Left lung (tissue), 10 donors: ENCODE results near the gene DNM1. TPM values are rescaled to one million over a fixed set of nuclear protein-coding genes. Genes with fewer than 3 reads are reported as not detected.

Source experiments
- ATAC-seq: fragments of 200-7000 bp; cut with Tn5 transposase; one replicate; pipeline ENCODE4 v1.9.1; 2020; ENCODE audit warnings: moderate library complexity
- DNase-seq, 4 donors: peaks; one replicate each; pipeline ENCODE4 v3.0.0-alpha.2; 2013 to 2020
- H3K27ac ChIP-seq, 2 donors: fragments of 200-600 bp; sonication (generic) in 1 of 2; one replicate each; pipeline versions ENCODE4 v1.5.0 to v1.8.0; 2020 to 2021
- H3K27me3 ChIP-seq, 2 donors: fragments of 200-600 bp; sonication (generic) in 1 of 2; one replicate each; pipeline versions ENCODE4 v1.5.0 to v1.8.0; 2020 to 2021
- H3K36me3 ChIP-seq, 2 donors: fragments of 200-600 bp; sonication (generic) in 1 of 2; one replicate each; pipeline versions ENCODE4 v1.5.0 to v1.8.0; 2020 to 2021
- H3K4me1 ChIP-seq, 2 donors: fragments of 200-600 bp; one replicate each; pipeline ENCODE4 v1.8.0; 2021
- H3K4me3 ChIP-seq, 2 donors: fragments of 200-600 bp; sonication (generic) in 1 of 2; one replicate each; pipeline versions ENCODE4 v1.5.0 to v1.8.0; 2020 to 2021; ENCODE audit warnings: mild to moderate bottlenecking in 1 of 2
- H3K9me3 ChIP-seq, 2 donors: fragments of 200-600 bp; sonication (generic) in 1 of 2; one replicate each; pipeline versions ENCODE4 v1.5.0 to v1.8.0; 2020 to 2021
- CTCF ChIP-seq, 2 donors: fragments of 200-600 bp; sonication (generic) in 1 of 2; IDR thresholded peaks; one replicate each; pipeline versions ENCODE4 v1.5.0 to v1.8.0; 2021; ENCODE audit warnings: antibody characterized with exemption in 2 of 2
- intact Hi-C, 2 donors: fragments of 100-400 bp; cut with DNase I; formaldehyde crosslinking; loops; one replicate each; pipeline versions ENCODE4 v1.11.2 to v1.14.2; 2022
- polyA plus RNA-seq, 6 donors: library from polyadenylated mRNA; unstranded; fragments of 120-200 nt; gene quantifications; one replicate each; pipeline ENCODE4 v1.2.1, GENCODE V29; 2013; ENCODE audit not compliant: insufficient read length in 6 of 6
- total RNA-seq, 2 donors: library from RNA; stranded (reverse); fragmentation: NEBNext Ultra II Directional; extraction: Animal tissue kit (Norgen Biotek cat#: 25700); gene quantifications; one replicate each; pipeline ENCODE4 v1.2.1, GENCODE V29; 2021
- donor health status: DM: no; HTN: yes; CAD: no.
- donor health status: DM: no; HTN: no; CAD: no.

Gene DNM1
- total and polyA plus RNA-seq, 8 donors = 9.0 to 90.0 (median 62.2) TPM

- ATAC-seq = peak; percentile 97
These were observed 43.2 kb upstream of the DNM1 start, which contains the start of gene BBLN for GRCh38 chr9:128159784-128160602. TSS of gene BBLN (plus strand) at chr9:128160265. CDS start at chr9:128160408, 143 bp downstream.

GRCh38 chr9:128160603-128160987, 42.6 kb upstream of the DNM1 start:
- peak overlapping the region; percentile 71 to 88 for H3K4me3 ChIP-seq
- no peak for TF ChIP-seq CTCF (IDR thresholded peaks at IDR 0.05)
- H3K4me1 ChIP-seq = peaks cover 0 to 23% of the 10 kb centered on the region in 2 donors
- peak; percentile 4 for ATAC-seq
- H3K27ac ChIP-seq = peak overlapping the region in 1 of 2 donors; percentile 78
- DNase-seq = no peak
- intact Hi-C loops = no loop called here
- H3K27me3 ChIP-seq = no peaks in the 10 kb centered on the region
- H3K36me3 ChIP-seq = peaks cover 0 to 36% of the 10 kb centered on the region in 2 donors
- H3K9me3 ChIP-seq = no peaks in the 10 kb centered on the region

More at GRCh38 chr9:128159784-128160602, 43.2 kb upstream of the DNM1 start, which contains the start of gene BBLN:
- Histone ChIP-seq H3K4me1 (peaks cover 0 to 23% of the 10 kb centered on the region in 2 donors), H3K9me3 (no peaks in the 10 kb centered on the region), H3K4me3 (peak within 1 kb of the TSS; percentile 71 to 88), H3K27me3 (no peaks in the 10 kb centered on the region), H3K27ac (peak within 1 kb of the TSS; percentile 70 to 78), H3K36me3 (peaks cover 0 to 30% of the 10 kb centered on the region in 2 donors)
- intact Hi-C loops = no loop called here
- no peak for TF ChIP-seq CTCF (IDR thresholded peaks at IDR 0.05)
- DNase-seq = peak; percentile 90 to 98 (median 97)

- Histone ChIP-seq H3K36me3 (peaks cover 0 to 44% of the 10 kb centered on the region in 2 donors), H3K4me3 (peak overlapping the region in 1 of 2 donors; percentile 88)
- ATAC-seq = no peak
These were observed 41.8 kb upstream of the DNM1 start for GRCh38 chr9:128161215-128161902.

GRCh38 chr9:128162215-128163026, 40.8 kb upstream of the DNM1 start:
- no peak for ATAC-seq
- no peak for TF ChIP-seq CTCF (IDR thresholded peaks at IDR 0.05)
- H3K4me1 ChIP-seq = peaks cover 0 to 23% of the 10 kb centered on the region in 2 donors
- no peak overlapping the region for H3K4me3 ChIP-seq
- no peak overlapping the region for H3K27ac ChIP-seq
- H3K36me3 ChIP-seq = peaks cover 0 to 54% of the 10 kb centered on the region in 2 donors
- intact Hi-C loops = no loop called here
- no peak for DNase-seq
- no peaks in the 10 kb centered on the region for H3K27me3 ChIP-seq
- no peaks in the 10 kb centered on the region for H3K9me3 ChIP-seq

More at GRCh38 chr9:128161215-128161902, 41.8 kb upstream of the DNM1 start:
- no peak for TF ChIP-seq CTCF (IDR thresholded peaks at IDR 0.05)
- no peak overlapping the region for H3K27ac ChIP-seq
- intact Hi-C loops = no loop called here
- no peaks in the 10 kb centered on the region for H3K9me3 ChIP-seq
- H3K4me1 ChIP-seq = peaks cover 0 to 23% of the 10 kb centered on the region in 2 donors
- no peaks in the 10 kb centered on the region for H3K27me3 ChIP-seq
- no peak for DNase-seq
